Measurements from ENCODE around the gene DCP2. TPM values are rescaled to one million over a fixed set of nuclear protein-coding genes. Genes with fewer than 3 reads are reported as not detected.

DCP2 gene
- total RNA-seq, 4 donors from 2014 or later: 11.3 to 45.5 (median 23.0) TPM

GRCh38 chr5:112948458-112948857 is 28.1 kb upstream of the DCP2 start:
- H3K27me3 ChIP-seq: no peaks in the 10 kb centered on the region
- TF ChIP-seq POLR2A (IDR thresholded peaks at IDR 0.05) (no peak), POLR2AphosphoS5 (IDR thresholded peaks at IDR 0.05) (no peak), CTCF (IDR thresholded peaks at IDR 0.05) (no peak), EP300 (IDR thresholded peaks at IDR 0.05) (no peak)
- no peak for DNase-seq (ENCODE audit: low spot score in 2 of 2)
- no peaks in the 10 kb centered on the region for H3K4me1 ChIP-seq
- H3K36me3 ChIP-seq: no peaks in the 10 kb centered on the region
- no peak overlapping the region for H3K4me3 ChIP-seq
- no peaks in the 10 kb centered on the region for H3K9me3 ChIP-seq
- 82% methylated on average over 1 of the region's 1 CpG for WGBS
- H3K27ac ChIP-seq: no peak overlapping the region

- no peaks in the 10 kb centered on the region for H3K36me3 ChIP-seq
- no peaks in the 10 kb centered on the region for H3K27me3 ChIP-seq
- no peak overlapping the region for H3K27ac ChIP-seq
- TF ChIP-seq POLR2A (IDR thresholded peaks at IDR 0.05): no peak
- no peak for TF ChIP-seq EP300 (IDR thresholded peaks at IDR 0.05)
- TF ChIP-seq CTCF (IDR thresholded peaks at IDR 0.05): no peak
- no peak for TF ChIP-seq POLR2AphosphoS5 (IDR thresholded peaks at IDR 0.05)
- H3K4me3 ChIP-seq: no peak overlapping the region
- WGBS: 94% methylated on average over 12 of the region's 12 CpGs
- H3K4me1 ChIP-seq: no peaks in the 10 kb centered on the region
- no peaks in the 10 kb centered on the region for H3K9me3 ChIP-seq
- DNase-seq (ENCODE audit: low spot score in 2 of 2): no peak
These were observed 25.4 kb upstream of the DCP2 start for GRCh38 chr5:112951124-112951702.

- Histone ChIP-seq H3K4me1 (peaks cover 27% of the 10 kb centered on the region), H3K27me3 (no peaks in the 10 kb centered on the region), H3K36me3 (no peaks in the 10 kb centered on the region), H3K4me3 (no peak overlapping the region), H3K27ac (no peak overlapping the region), H3K9me3 (no peaks in the 10 kb centered on the region)
- WGBS: 58% methylated on average over 3 of the region's 3 CpGs
- DNase-seq (ENCODE audit: low spot score in 2 of 2): no peak
- TF ChIP-seq POLR2AphosphoS5 (IDR thresholded peaks at IDR 0.05) (no peak), POLR2A (IDR thresholded peaks at IDR 0.05) (no peak), EP300 (IDR thresholded peaks at IDR 0.05) (no peak), CTCF (IDR thresholded peaks at IDR 0.05) (no peak)
These were observed 20.0 kb upstream of the DCP2 start for GRCh38 chr5:112956606-112957005.

- H3K4me3 ChIP-seq: no peak overlapping the region
- 53% methylated on average over 2 of the region's 2 CpGs for WGBS
- H3K27ac ChIP-seq: no peak overlapping the region
- H3K27me3 ChIP-seq: no peaks in the 10 kb centered on the region
- H3K9me3 ChIP-seq: no peaks in the 10 kb centered on the region
- no peak for TF ChIP-seq POLR2A (IDR thresholded peaks at IDR 0.05)
- no peak for TF ChIP-seq EP300 (IDR thresholded peaks at IDR 0.05)
- no peak for TF ChIP-seq POLR2AphosphoS5 (IDR thresholded peaks at IDR 0.05)
- TF ChIP-seq CTCF (IDR thresholded peaks at IDR 0.05): no peak
- DNase-seq (ENCODE audit: low spot score in 2 of 2): no peak
- H3K4me1 ChIP-seq: peaks cover 27% of the 10 kb centered on the region
- H3K36me3 ChIP-seq: no peaks in the 10 kb centered on the region
These were observed 19.4 kb upstream of the DCP2 start for GRCh38 chr5:112957036-112957808.

Measured in suprapubic skin (tissue), 4 donors.